HG02588 (cell line): ENCODE results near the gene BEX1.
"Not testable (repeated sequence)": the region's sequence is repeated elsewhere in the genome, so short reads cannot be mapped to it uniquely, and the experiment has no call there.

Experiments used
- ATAC-seq: cut with Tn5 transposase; IDR thresholded peaks from one replicate; pipeline ENCODE4 v1.9.1; 2021; ENCODE audit warnings: mild to moderate bottlenecking, moderate library complexity; ENCODE audit not compliant: unreplicated experiment

The BEX1 gene

GRCh38 chrX:103063918-103064434 lies at the start of gene BEX1:
BEX1 (minus strand) TSS chrX:103064171; CDS start chrX:103063274, 897 bp downstream.
- ATAC-seq, result no peak

DNA sequence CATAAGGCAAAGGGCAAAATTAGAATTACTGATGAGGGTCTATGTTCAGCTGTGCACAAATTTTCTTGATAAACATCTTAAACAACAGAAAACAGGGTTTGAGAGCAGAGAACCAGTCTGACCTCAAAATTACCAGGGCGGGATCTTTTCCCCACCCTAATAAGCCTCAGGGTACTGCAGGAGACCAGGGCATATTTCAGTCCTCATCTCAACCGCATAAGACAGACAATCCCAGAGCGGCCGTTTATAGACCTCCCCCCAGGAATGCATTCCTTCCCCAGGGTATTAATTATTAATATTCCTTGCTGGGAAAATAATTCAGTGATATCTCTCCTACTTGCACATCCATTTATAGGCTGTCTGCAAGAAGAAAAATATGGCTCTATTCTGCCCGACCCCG lies 45.5 kb upstream of the BEX1 start:
- not testable (repeated sequence) for ATAC-seq

GRCh38 chrX:103107836-103108235 lies 43.9 kb upstream of the BEX1 start:
- no peak for ATAC-seq

DNA sequence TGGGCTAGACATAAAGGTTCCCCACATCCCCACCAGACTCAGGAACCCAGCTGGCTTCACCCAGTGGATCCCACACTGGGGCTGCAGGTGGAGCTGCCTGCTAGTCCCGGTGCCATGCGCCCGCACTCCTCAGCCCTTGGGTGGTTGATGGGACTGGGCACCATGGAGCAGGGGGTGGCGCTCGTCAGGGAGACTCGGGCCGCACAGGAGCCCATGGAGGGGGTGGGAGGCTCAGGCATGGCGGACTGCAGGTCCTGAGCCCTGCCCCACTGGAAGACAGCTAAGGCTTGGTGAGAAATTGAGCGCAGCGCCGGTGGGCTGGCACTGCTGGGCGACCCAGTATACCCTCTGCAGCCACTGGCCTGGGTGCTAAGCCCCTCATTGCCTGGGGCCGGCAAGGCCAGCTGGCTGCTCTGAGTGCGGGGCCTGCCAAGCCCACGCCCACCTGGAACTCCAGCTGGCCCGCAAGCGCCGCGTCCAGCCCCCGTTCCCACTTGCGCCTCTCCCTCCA lies 43.3 kb upstream of the BEX1 start:
- ATAC-seq, result not testable (repeated sequence)

DNA sequence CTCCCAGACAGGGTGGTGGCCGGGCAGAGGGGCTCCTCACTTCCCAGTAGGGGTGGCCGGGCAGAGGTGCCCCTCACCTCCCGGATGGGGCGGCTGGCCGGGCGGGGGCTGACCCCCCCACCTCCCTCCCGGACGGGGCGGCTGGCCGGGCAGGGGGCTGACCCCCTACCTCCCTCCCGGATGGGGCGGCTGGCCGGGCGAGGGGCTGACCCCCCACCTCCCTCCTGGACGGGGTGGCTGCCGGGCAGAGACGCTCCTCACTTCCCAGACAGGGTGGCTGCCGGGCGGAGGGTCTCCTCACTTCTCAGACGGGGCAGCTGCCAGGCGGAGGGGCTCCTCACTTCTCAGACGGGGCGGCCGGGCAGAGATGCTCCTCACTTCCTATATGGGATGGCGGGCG lies 40.4 kb upstream of the BEX1 start:
- ATAC-seq, result not testable (repeated sequence)

DNA sequence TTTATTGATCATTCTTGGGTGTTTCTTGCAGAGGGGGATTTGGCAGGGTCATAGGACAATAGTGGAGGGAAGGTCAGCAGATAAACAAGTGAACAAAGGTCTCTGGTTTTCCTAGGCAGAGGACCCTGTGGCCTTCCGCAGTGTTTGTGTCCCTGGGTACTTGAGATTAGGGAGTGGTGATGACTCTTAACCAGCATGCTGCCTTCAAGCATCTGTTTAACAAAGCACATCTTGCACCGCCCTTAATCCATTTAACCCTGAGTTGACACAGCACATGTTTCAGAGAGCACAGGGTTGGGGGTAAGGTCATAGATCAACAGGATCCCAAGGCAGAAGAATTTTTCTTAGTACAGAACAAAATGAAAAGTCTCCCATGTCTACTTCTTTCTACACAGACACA lies 39.9 kb upstream of the BEX1 start:
- ATAC-seq, result not testable (repeated sequence)

- no peak for ATAC-seq
These were observed 37.5 kb upstream of the BEX1 start for GRCh38 chrX:103101299-103102042.

DNA sequence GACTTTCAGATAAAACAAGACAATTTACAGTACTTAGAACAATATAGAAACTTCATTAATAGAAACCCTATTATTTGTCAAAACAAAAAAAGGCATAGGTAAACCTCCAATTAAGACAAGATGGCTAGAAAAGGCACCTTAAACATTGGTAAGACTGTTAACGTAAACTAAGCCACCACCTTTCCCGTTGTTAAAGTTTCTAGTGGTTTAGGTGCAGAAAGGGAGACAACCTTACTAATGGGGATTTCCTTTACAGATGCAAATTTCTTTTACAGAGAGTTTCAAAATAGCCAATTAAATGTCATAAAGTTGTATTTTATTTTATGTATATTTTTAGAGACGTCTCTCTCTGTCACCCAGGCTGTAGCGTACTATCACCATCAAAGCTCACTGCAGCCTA lies 36.5 kb upstream of the BEX1 start:
- no peak for ATAC-seq

DNA sequence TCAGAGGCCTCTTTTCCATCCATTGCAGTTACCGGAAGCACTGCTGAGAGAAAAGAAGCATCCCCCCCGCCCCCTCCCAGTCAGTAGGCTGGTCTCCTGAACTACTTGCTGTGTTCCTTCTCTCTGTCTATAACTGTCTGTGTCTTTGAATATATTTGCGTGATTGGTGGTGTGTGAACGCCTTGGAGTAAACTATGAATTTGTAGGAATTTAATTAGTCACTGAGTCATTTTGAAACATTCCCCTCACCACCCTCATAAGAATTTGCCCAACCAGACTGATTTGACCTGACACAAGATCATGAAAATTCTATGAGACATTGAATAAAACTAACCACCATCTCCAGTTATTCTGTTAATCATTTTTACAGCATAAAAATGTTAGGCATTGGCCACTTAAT lies 35.7 kb upstream of the BEX1 start:
- no peak for ATAC-seq

GRCh38 chrX:103098488-103098887 lies 34.5 kb upstream of the BEX1 start:
- ATAC-seq, result no peak

DNA sequence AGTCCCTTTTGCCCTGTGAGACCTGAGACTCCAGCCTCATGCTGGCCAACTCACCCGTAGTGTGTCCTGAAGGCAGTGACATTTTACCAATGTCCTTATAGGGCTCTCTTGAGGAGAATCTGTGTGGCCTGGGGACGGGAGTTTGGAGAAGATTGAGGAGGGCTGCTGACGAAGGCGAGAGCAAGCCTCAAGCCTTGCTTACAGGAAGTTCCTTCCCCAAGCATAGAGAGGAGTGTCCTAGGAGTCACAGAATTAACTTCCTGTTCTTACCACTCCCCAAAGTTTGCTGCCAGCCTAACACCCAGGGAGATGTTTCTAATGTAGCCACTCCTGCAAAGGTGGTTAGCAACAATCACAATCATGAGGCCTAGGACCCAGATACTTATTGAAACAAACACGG lies 29.0 kb upstream of the BEX1 start, which contains the start of gene NXF3:
Gene NXF3 (minus strand): TSS at position 202 of the 400 bp plus-strand sequence. CDS start 120 bp downstream, at position 82.
- no peak for ATAC-seq

- no peak for ATAC-seq
These were observed 17.1 kb upstream of the BEX1 start for GRCh38 chrX:103081051-103081450.

DNA sequence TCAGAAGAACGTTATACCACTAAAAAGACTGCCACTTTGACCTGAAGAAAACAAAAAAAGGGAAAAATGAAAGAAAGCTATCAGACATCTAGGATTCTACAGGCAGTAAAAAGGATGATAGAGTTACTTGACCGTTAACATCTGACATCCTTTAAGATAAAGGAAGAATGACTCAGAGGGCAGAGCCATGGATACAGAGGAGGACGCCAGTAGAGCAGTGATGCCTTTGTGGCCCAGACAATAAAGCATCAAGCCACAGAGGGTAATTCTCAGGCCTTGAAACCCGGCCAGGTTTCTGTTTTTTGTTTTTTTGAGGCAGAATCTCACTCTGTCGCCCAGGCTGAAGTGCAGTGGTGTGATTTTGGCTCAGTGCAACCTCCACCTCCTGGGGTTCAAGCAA lies 9.5 kb upstream of the BEX1 start:
- ATAC-seq, result no peak

DNA sequence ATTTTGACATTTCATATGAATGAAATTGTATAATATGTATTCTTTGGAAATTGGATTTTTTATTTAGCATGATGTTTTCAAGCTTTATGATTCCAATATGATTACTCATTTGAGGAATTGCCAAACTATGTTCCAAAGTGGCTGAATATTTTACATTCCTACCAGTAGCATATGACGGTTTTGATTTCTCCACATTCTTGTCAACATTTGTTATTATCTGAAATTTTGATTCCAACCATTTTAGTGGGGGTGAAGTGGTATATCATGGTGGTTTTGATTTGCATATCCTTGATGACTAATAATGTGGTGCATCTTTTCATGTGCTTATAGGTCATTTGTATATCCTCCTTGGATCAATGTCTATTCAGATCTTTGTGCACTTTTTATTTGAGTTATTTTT lies 2.6 kb upstream of the BEX1 start:
- ATAC-seq, result no peak

- ATAC-seq, result no peak
These were observed 653 bp downstream of the BEX1 start for GRCh38 chrX:103063191-103063845.

DNA sequence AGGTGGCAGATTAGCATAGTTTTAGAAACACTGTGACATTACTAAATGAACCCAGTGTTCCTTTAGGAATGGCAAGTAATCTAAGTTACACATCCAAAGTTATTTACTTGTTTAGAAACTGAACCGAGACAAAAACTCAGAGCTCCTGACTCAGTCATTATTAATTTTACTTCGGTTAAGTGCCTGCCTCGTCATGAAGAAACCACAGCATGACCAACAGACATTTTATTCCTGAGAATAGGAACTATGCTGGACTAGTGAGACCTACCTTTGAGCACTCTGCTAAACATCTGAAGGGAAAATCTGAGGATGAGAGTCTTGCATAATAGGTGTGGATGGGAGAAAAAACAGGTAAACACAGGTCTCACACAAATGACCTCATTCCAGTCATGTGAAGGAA lies 2.5 kb downstream of the BEX1 start:
- no peak for ATAC-seq

- ATAC-seq, result no peak
These were observed 7.1 kb downstream of the BEX1 start for GRCh38 chrX:103056902-103057301.

- ATAC-seq, result no peak
These were observed 11.3 kb downstream of the BEX1 start for GRCh38 chrX:103052625-103053024.

- ATAC-seq, result no peak
These were observed 12.6 kb downstream of the BEX1 start for GRCh38 chrX:103051260-103051789.

DNA sequence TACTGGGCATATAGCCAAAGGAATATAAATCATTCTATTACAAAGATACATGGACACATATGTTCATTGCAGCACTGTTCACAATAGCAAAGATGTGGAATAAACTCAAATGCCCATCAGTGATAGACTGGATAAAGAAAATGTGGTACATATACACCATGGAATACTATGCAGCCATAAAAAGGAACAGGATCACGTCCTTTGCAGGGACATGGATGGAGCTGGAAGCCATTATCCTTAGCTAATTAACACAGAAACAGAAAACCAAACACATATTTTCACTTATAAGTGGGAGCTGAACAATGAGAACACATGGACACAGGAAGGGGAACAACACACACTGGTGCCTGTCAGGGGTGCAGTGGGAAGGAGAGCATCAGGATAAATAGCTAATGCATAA lies 30.6 kb downstream of the BEX1 start:
- not testable (repeated sequence) for ATAC-seq

- ATAC-seq, result no peak
These were observed 46.4 kb downstream of the BEX1 start for GRCh38 chrX:103017542-103017941.

- ATAC-seq, result no peak
These were observed 51.0 kb downstream of the BEX1 start for GRCh38 chrX:103012945-103013344.
